HL-60 (cell line): ENCODE results near the gene FUNDC2.

ENCODE experiments used
- DNase-seq, 2 experiments: peaks; one replicate each; pipeline ENCODE4 v3.0.0-alpha.2; 2010 to 2020; ENCODE audit warnings: low read depth in 1 of 2, low spot score in 1 of 2
- H3K27ac ChIP-seq: fragments of 250-450 bp; sonication (Bioruptor Pico); replicated peaks from 2 replicates; pipeline ENCODE4 v1.5.1; 2020; ENCODE audit warnings: mild to moderate bottlenecking, moderate library complexity
- H3K27me3 ChIP-seq: fragments of 250-450 bp; sonication (Bioruptor Pico); 2 replicates; pipeline ENCODE4 v1.5.1; 2021; ENCODE audit warnings: mild to moderate bottlenecking, moderate library complexity; ENCODE audit not compliant: insufficient read depth, poor library complexity, severe bottlenecking
- H3K4me3 ChIP-seq: replicated peaks from 2 replicates; pipeline ENCODE4 v1.5.1; 2011; ENCODE audit warnings: mild to moderate bottlenecking, control low read depth, low read length; ENCODE audit not compliant: insufficient read depth
- CTCF ChIP-seq: IDR thresholded peaks from one replicate; pipeline ENCODE4 v1.5.1; 2011; ENCODE audit warnings: low read length, control low read depth, inconsistent platforms; ENCODE audit not compliant: insufficient read depth
- GABPA ChIP-seq: IDR thresholded peaks from 2 replicates; pipeline ENCODE4 v1.6.1; 2012; ENCODE audit warnings: low read depth
- POLR2AphosphoS5 ChIP-seq: IDR thresholded peaks from 2 replicates; pipeline ENCODE4 v1.6.1; 2012; ENCODE audit warnings: low read depth
- REST ChIP-seq: IDR thresholded peaks from 2 replicates; pipeline ENCODE4 v1.6.1; 2012; ENCODE audit warnings: low read depth; ENCODE audit not compliant: insufficient replicate concordance
- SPI1 ChIP-seq: IDR thresholded peaks from 2 replicates; pipeline ENCODE4 v1.6.1; 2012; ENCODE audit warnings: low read depth, mild to moderate bottlenecking, borderline replicate concordance

Gene FUNDC2

DNA sequence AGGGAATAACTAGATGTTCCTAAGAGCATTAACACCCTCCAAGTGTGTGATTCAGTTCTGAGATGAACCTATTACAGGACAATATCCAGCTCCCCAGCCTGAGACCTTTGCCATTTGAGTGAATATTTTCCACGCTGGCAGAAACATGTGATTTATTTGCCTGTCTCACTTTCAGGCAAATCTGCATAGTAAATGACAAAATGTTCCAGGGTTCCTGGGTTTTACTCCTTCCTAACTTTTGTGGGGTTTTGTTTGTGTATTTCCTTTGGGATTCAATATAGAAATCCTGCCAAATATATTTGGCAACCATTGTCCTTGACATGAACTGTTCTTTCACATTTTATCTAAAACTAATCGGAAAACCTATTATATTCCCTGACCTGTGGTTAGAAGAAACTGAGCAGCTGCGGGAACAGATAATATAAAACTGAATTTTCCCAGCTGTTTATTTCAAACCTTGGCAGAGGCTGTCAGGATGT, 16.6 kb upstream of the FUNDC2 start:
- TF ChIP-seq CTCF (no peak), SPI1 (no peak), REST (no peak), POLR2AphosphoS5 (no peak), GABPA (no peak)
- H3K4me3 ChIP-seq: no peak overlapping the region
- no peak overlapping the region for H3K27ac ChIP-seq
- no peak for DNase-seq
- no peaks in the 10 kb centered on the region for H3K27me3 ChIP-seq

DNA sequence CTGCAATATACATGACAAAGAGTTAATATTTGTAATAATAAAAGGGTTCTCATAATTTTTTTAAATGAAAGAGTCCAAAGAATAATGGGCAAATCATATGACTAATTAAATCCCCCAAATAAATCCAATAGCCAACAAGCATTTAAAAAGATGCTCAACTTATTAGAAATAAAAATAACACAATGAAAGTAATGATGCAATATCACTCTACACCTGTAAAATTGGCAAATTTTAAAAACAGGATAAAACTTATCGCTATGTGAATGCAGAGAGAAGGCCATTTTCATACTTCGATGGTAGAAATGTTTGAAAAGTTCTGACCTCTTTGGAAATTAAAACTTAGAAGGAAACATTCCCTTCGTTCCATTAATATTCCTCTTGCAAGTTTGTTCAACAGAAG, 6.1 kb upstream of the FUNDC2 start:
- Histone ChIP-seq H3K27ac (no peak overlapping the region), H3K4me3 (no peak overlapping the region), H3K27me3 (no peaks in the 10 kb centered on the region)
- DNase-seq: no peak
- TF ChIP-seq SPI1 (no peak), POLR2AphosphoS5 (no peak), REST (no peak), CTCF (no peak), GABPA (no peak)

- TF ChIP-seq CTCF: no peak
- no peak for TF ChIP-seq REST
- TF ChIP-seq POLR2AphosphoS5: no peak
- no peak for TF ChIP-seq SPI1
- TF ChIP-seq GABPA: no peak
- H3K27ac ChIP-seq: no peak within 1 kb of the TSS
- no peak for DNase-seq
- H3K4me3 ChIP-seq: no peak within 1 kb of the TSS
- H3K27me3 ChIP-seq: no peaks in the 10 kb centered on the region
Measured at GRCh38 chrX:155022585-155022984, 4.1 kb upstream of the FUNDC2 start, which contains the start of gene F8. TSS of gene F8 (minus strand) at chrX:155022723. CDS start at chrX:155022552, 171 bp downstream.
